K562 (cell line): Measurements from ENCODE around the gene ZNF584. TPM values are rescaled to one million over a fixed set of nuclear protein-coding genes. Genes with fewer than 3 reads are reported as not detected.

Experiments
- ARID1B ChIP-seq: fragments of 450-650 bp; IDR thresholded peaks from 2 replicates; pipeline ENCODE4 v1.6.1; 2016; ENCODE audit warnings: antibody characterized with exemption, mild to moderate bottlenecking, inconsistent platforms
- BHLHE40 ChIP-seq: IDR thresholded peaks from 2 replicates; pipeline ENCODE4 v1.6.1; 2011; ENCODE audit warnings: low read length, improper control_type of control experiment
- CREM ChIP-seq: IDR thresholded peaks from 2 replicates; pipeline ENCODE4 v1.6.1; 2014; ENCODE audit warnings: antibody characterized with exemption, low read depth
- CUX1 ChIP-seq: fragments of 200-800 bp; sonication (Bioruptor generic); IDR thresholded peaks from 2 replicates; pipeline ENCODE4 v1.6.1; 2016; ENCODE audit warnings: missing genetic modification characterization, missing compliant biosample characterization
- GABPB1 ChIP-seq: sonication (generic); formaldehyde crosslinking; IDR thresholded peaks from 2 replicates; pipeline ENCODE4 v1.8.0; 2022; ENCODE audit warnings: mild to moderate bottlenecking, missing genetic modification reagents
- KLF1 ChIP-seq: fragments of 450-650 bp; IDR thresholded peaks from 2 replicates; pipeline ENCODE4 v1.6.1; 2016; ENCODE audit warnings: missing genetic modification characterization, missing compliant biosample characterization
- MEIS2 ChIP-seq: fragments of 450-650 bp; IDR thresholded peaks from 2 replicates; pipeline ENCODE4 v1.6.1; 2014; ENCODE audit warnings: mild to moderate bottlenecking; ENCODE audit not compliant: partially characterized antibody
- MYNN ChIP-seq, 2 experiments: sonication (generic); formaldehyde crosslinking in 1 of 2; IDR thresholded peaks; 2 replicates each; pipeline versions ENCODE4 v1.5.0 to v1.6.1; 2016 to 2020; ENCODE audit warnings: antibody characterized with exemption in 1 of 2, missing genetic modification reagents in 1 of 2
- NBN ChIP-seq: fragments of 450-650 bp; IDR thresholded peaks from 2 replicates; pipeline ENCODE4 v1.6.1; 2016; ENCODE audit warnings: low read depth, mild to moderate bottlenecking
- SAFB ChIP-seq: fragments of 200-400 bp; formaldehyde crosslinking; IDR thresholded peaks from 2 replicates; pipeline ENCODE4 v1.6.1; 2017; ENCODE audit warnings: low read depth, low read length, borderline replicate concordance
- TBL1XR1 ChIP-seq, 2 experiments: IDR thresholded peaks; 2 replicates each; pipeline ENCODE4 v1.6.1; 2012; ENCODE audit warnings: improper control_type of control experiment in 2 of 2, low read length in 2 of 2, mild to moderate bottlenecking in 1 of 2
- TCF3 ChIP-seq: sonication (generic); formaldehyde crosslinking; IDR thresholded peaks from 2 replicates; pipeline ENCODE4 v1.4.0; 2020; ENCODE audit warnings: mild to moderate bottlenecking, missing genetic modification reagents
- ZBTB12 ChIP-seq: fragments of 250-450 bp; sonication (Bioruptor Pico); IDR thresholded peaks from 2 replicates; pipeline ENCODE4 v1.4.0; 2020
- ZBTB2 ChIP-seq: fragments of 450-650 bp; IDR thresholded peaks from 2 replicates; pipeline ENCODE4 v1.6.1; 2016; ENCODE audit warnings: antibody characterized with exemption
- ZNF24 ChIP-seq: fragments of 450-650 bp; IDR thresholded peaks from 2 replicates; pipeline ENCODE4 v1.6.1; 2016
- ZNF274 ChIP-seq: IDR thresholded peaks from 2 replicates; pipeline ENCODE4 v1.6.1; 2011; ENCODE audit warnings: low read depth, mild to moderate bottlenecking, low read length, moderate library complexity, borderline replicate concordance
- polyA plus RNA-seq, 8 experiments: library from polyadenylated mRNA; depleted of rRNA in 4 of 8; stranded (reverse) in 5 of 8; unstranded in 3 of 8; fragments of >200 nt; fragmentation: Nextera tagmentation in 2 of 8; fragmentation: Illumina TruSeq in 1 of 8; extraction: Ambion mirVana in 2 of 8; extraction: Trizol in 1 of 8; gene quantifications; 2 replicates each; pipeline versions ENCODE4 v1.2.1 to v1.2.3, GENCODE V29; 2011 to 2014; ENCODE audit warnings: inconsistent platforms in 1 of 8, missing spikeins in 1 of 8
- total RNA-seq, 7 experiments: library from RNA; depleted of rRNA in 6 of 7; stranded (reverse); fragments of >200 nt in 6 of 7; fragmentation: Illumina TruSeq in 2 of 7; extraction: Trizol in 2 of 7; gene quantifications; 2 replicates each; pipeline versions ENCODE4 v1.2.1 to v1.2.3, GENCODE V29; 2011 to 2021; ENCODE audit warnings: low replicate concordance in 1 of 7

The ZNF584 gene
- total and polyA plus RNA-seq, 9 of the 15 experiments (the other 6 are each of a cell fraction or from before 2014, with no cell fraction given): 5.8 to 43.4 (median 24.6) TPM

GRCh38 chr19:58386576-58387337, 21.7 kb upstream of the ZNF584 start, which contains the start of gene RPS5 (continued):
- TF ChIP-seq CUX1 (CRISPR knock-in tag) (peak; percentile 80; the same call in 1 of the 2 replicates), MEIS2 (peak; percentile 81), ZNF24 (0 out of 2 replicates have a peak, but pooled peaks have one; percentile 21), ARID1B (peak; percentile 25; the same call in 1 of the 2 replicates), CREM (peak; percentile 93), TCF3 (CRISPR knock-in tag) (0 out of 2 replicates have a peak, but pooled peaks have one; percentile 12), SAFB (0 out of 2 replicates have a peak, but pooled peaks have one; percentile 13), NBN (peak; percentile 48), ZBTB12 (CRISPR knock-in tag) (peak; percentile 70), BHLHE40 (peak; percentile 93), GABPB1 (CRISPR knock-in tag) (peak; percentile 96), ZBTB2 (peak; percentile 96), ZNF274 (no peak), KLF1 (tag) (peak; percentile 35; the same call in 1 of the 2 replicates), TBL1XR1 (IDR thresholded peaks at IDR 0.05; ENCODE audit: low read length in 2 of 2) (peak in 1 of 2 experiments; percentile 45; a peak in 3 of 4 replicates), MYNN (IDR thresholded peaks at IDR 0.05) (no peak), MYNN (CRISPR knock-in tag; IDR thresholded peaks at IDR 0.05) (no peak)
